ENCODE measurements around the gene MCM5.

- no peak for TF ChIP-seq CTCF (conservative IDR thresholded peaks at IDR 0.05)
- TF ChIP-seq ZFX (IDR thresholded peaks at IDR 0.05) = no peak
These were observed 26.8 kb downstream of the MCM5 start for GRCh38 chr22:35426801-35427140.

Measured in C4-2B (cell line).